DOHH2 (cell line): ENCODE data around the gene C3orf20.

Experiments
- H3F3A ChIP-seq: fragments of 200-600 bp; sonication (generic), shearing (Covaris generic); 2 replicates; pipeline ENCODE4 v1.6.0; 2016; ENCODE audit warnings: antibody characterized with exemption, mild to moderate bottlenecking; ENCODE audit not compliant: control insufficient read depth, insufficient read depth
- H3K27ac ChIP-seq: fragments of 200-600 bp; sonication (generic); 2 replicates; pipeline ENCODE4 v1.5.1; 2014; ENCODE audit warnings: low read depth, mild to moderate bottlenecking, low read length, moderate library complexity
- H3K27me3 ChIP-seq: fragments of 200-600 bp; sonication (generic); 2 replicates; pipeline ENCODE4 v1.6.1; 2014; ENCODE audit warnings: mild to moderate bottlenecking, low read length, mixed read lengths; ENCODE audit not compliant: control insufficient read depth
- H3K36me3 ChIP-seq: fragments of 200-600 bp; sonication (generic); 2 replicates; pipeline ENCODE4 v1.6.1; 2014; ENCODE audit warnings: mild to moderate bottlenecking, low read length, moderate library complexity, mixed read lengths; ENCODE audit not compliant: control insufficient read depth
- H3K4me1 ChIP-seq: fragments of 200-600 bp; sonication (generic); 2 replicates; pipeline ENCODE4 v1.6.1; 2014; ENCODE audit warnings: mild to moderate bottlenecking, low read length, mixed read lengths; ENCODE audit not compliant: control insufficient read depth
- H3K4me2 ChIP-seq: fragments of 200-600 bp; sonication (generic); 2 replicates; pipeline ENCODE4 v1.6.0; 2014; ENCODE audit warnings: mild to moderate bottlenecking, low read length, moderate library complexity
- H3K4me3 ChIP-seq: fragments of 200-600 bp; sonication (generic); 2 replicates; pipeline ENCODE4 v1.5.1; 2014; ENCODE audit warnings: mild to moderate bottlenecking, low read length, mixed read lengths
- H3K79me2 ChIP-seq: fragments of 200-600 bp; sonication (generic); 2 replicates; pipeline ENCODE4 v1.6.1; 2014; ENCODE audit warnings: mild to moderate bottlenecking, low read length, mixed read lengths; ENCODE audit not compliant: control insufficient read depth
- H3K9me2 ChIP-seq: fragments of 200-600 bp; sonication (generic); replicated peaks from 2 replicates; pipeline ENCODE4 v1.6.1; 2014; ENCODE audit warnings: mild to moderate bottlenecking, low read length, mixed read lengths; ENCODE audit not compliant: control insufficient read depth
- H3K9me3 ChIP-seq: fragments of 200-600 bp; sonication (generic); 2 replicates; pipeline ENCODE4 v1.6.1; 2014; ENCODE audit warnings: antibody characterized with exemption, low read length, mixed read lengths; ENCODE audit not compliant: control insufficient read depth, insufficient read depth
- H4K20me1 ChIP-seq: fragments of 200-600 bp; sonication (generic); 2 replicates; pipeline ENCODE4 v1.6.0; 2014; ENCODE audit warnings: low read depth, mild to moderate bottlenecking, antibody characterized with exemption, low read length, moderate library complexity; ENCODE audit not compliant: control insufficient read depth, insufficient read depth
- EZH2phosphoT487 ChIP-seq: fragments of 200-600 bp; sonication (generic); IDR thresholded peaks from 2 replicates; pipeline ENCODE4 v1.6.1; 2017; ENCODE audit warnings: borderline replicate concordance, mild to moderate bottlenecking, antibody characterized with exemption, low read length, moderate library complexity, mixed read lengths
- TF ChIP-seq, protein P1 (sequence below): fragments of 200-600 bp; sonication (generic); IDR thresholded peaks from one replicate; pipeline ENCODE4 v1.5.1; 2014; ENCODE audit warnings: antibody characterized with exemption, mild to moderate bottlenecking, low read depth, low read length; ENCODE audit not compliant: poor library complexity, severe bottlenecking

Gene C3orf20

DNA sequence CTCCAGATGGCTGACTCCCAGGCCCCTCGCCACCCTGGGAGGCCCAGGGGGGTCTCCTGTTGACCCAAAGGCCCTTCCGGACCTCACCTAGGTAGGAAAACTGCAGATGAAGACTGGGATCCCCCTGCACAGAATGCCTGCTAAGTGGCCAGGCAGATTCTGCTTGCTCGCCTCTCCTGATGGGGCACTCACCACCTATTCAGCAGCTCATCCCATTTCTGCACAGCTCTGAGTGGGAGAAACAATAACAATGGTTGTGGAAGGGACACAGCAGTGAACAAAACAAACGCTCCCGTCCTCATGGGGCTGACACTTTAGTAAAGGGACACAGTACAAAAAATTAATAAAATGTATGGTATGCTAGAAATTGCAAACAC, 118.9 kb downstream of the C3orf20 start:
- 0 out of 2 replicates have a peak, but pooled peaks cover 3% of the 10 kb centered on the region for H4K20me1 ChIP-seq
- H3K9me3 ChIP-seq, result no peaks in the 10 kb centered on the region
- no peaks in the 10 kb centered on the region for H3K79me2 ChIP-seq
- H3K27me3 ChIP-seq, result peaks cover 29% of the 10 kb centered on the region
- no peak overlapping the region for H3K27ac ChIP-seq
- H3K4me1 ChIP-seq, result no peaks in the 10 kb centered on the region
- no peaks in the 10 kb centered on the region for H3K9me2 ChIP-seq
- no peaks in the 10 kb centered on the region for H3K36me3 ChIP-seq
- TF ChIP-seq, protein P1, sequence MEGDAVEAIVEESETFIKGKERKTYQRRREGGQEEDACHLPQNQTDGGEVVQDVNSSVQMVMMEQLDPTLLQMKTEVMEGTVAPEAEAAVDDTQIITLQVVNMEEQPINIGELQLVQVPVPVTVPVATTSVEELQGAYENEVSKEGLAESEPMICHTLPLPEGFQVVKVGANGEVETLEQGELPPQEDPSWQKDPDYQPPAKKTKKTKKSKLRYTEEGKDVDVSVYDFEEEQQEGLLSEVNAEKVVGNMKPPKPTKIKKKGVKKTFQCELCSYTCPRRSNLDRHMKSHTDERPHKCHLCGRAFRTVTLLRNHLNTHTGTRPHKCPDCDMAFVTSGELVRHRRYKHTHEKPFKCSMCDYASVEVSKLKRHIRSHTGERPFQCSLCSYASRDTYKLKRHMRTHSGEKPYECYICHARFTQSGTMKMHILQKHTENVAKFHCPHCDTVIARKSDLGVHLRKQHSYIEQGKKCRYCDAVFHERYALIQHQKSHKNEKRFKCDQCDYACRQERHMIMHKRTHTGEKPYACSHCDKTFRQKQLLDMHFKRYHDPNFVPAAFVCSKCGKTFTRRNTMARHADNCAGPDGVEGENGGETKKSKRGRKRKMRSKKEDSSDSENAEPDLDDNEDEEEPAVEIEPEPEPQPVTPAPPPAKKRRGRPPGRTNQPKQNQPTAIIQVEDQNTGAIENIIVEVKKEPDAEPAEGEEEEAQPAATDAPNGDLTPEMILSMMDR, result no peak
- no peak for TF ChIP-seq EZH2phosphoT487
- H3K4me3 ChIP-seq, result no peak overlapping the region
- no peaks in the 10 kb centered on the region for H3F3A ChIP-seq
- H3K4me2 ChIP-seq, result no peak overlapping the region

DNA sequence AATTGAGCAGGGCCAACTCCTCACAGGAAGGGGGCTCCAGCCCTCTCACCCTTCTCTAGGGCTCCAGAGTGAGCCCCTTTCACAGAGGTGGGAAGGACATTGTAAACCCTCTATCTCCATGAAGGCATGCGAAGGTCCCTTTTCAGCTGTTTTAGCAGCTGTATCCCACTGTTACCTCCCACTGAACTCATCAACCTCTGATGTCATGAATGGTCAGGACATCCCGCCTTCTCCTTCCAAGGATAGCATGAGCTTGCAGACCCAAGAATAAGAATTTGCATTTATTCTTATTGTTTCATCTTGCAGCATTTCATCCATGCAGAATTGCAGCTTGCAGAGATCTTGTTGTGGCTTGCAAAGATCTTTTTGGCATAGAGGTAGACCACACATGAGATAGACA, 119.5 kb downstream of the C3orf20 start:
- Histone ChIP-seq H3K36me3 (no peaks in the 10 kb centered on the region), H3K79me2 (no peaks in the 10 kb centered on the region), H3K9me2 (no peaks in the 10 kb centered on the region), H4K20me1 (0 out of 2 replicates have a peak, but pooled peaks cover 3% of the 10 kb centered on the region), H3K9me3 (no peaks in the 10 kb centered on the region), H3K4me2 (no peak overlapping the region), H3K4me1 (no peaks in the 10 kb centered on the region), H3K4me3 (no peak overlapping the region), H3K27me3 (peaks cover 29% of the 10 kb centered on the region), H3F3A (no peaks in the 10 kb centered on the region), H3K27ac (no peak overlapping the region)
- TF ChIP-seq, protein P1, result no peak
- no peak for TF ChIP-seq EZH2phosphoT487

DNA sequence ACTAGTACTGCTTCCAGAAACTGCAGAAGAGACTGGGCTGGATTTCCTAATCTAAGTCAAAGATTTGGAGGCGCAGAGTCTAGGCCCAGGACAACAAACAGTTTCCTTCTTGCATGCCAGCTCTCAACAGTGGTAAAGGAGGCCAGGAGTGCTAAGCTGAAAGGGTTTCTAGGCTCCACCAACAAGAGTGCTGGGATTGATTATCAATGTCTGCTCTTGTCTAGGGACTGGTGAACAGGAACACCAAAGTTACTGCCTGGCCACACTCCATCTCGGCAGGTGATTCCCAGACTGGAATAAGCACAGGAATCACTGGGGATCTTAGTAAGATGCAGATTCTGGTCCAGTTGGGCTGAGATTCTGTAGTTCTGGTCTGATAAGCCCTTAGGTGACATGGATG, 121.1 kb downstream of the C3orf20 start:
- H3K4me3 ChIP-seq, result no peak overlapping the region
- H3K79me2 ChIP-seq, result no peaks in the 10 kb centered on the region
- TF ChIP-seq EZH2phosphoT487, result no peak
- TF ChIP-seq, protein P1, result no peak
- 0 out of 2 replicates have a peak, but pooled peaks cover 3% of the 10 kb centered on the region for H4K20me1 ChIP-seq
- no peak overlapping the region for H3K27ac ChIP-seq
- no peaks in the 10 kb centered on the region for H3K9me2 ChIP-seq
- no peaks in the 10 kb centered on the region for H3K36me3 ChIP-seq
- H3K4me1 ChIP-seq, result no peaks in the 10 kb centered on the region
- H3F3A ChIP-seq, result no peaks in the 10 kb centered on the region
- no peak overlapping the region for H3K4me2 ChIP-seq
- H3K27me3 ChIP-seq, result peaks cover 38% of the 10 kb centered on the region
- no peaks in the 10 kb centered on the region for H3K9me3 ChIP-seq
